Superior temporal gyrus (tissue), 1 donor: ENCODE measurements around the gene MAFB.

Experiments used
- DNase-seq: peaks from one replicate; pipeline ENCODE4 v3.0.0-alpha.2; 2016; ENCODE audit errors: extremely low spot score

The MAFB gene

GRCh38 chr20:40659567-40659966 lies 29.5 kb downstream of the MAFB start:
- no peak for DNase-seq

DNA sequence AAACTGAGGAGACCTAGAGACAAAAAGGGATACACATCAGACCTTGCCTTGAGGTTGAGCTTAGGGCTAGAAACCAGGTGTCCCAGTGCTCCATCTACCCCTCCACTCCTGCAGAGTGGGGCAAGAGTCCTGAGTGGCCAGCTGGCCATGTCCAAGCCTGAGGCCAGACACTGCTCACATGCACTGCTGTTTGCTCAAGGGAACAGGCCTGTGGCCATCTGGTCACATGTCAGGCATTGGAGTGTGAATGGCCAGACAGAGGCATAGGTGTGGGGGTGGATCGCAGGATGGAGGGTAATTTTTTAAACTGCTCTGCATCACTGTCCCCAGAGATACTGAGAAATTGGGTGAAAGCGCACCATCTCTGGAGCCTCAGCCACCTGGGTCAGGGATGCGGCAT lies 30.5 kb downstream of the MAFB start:
- DNase-seq = no peak

DNA sequence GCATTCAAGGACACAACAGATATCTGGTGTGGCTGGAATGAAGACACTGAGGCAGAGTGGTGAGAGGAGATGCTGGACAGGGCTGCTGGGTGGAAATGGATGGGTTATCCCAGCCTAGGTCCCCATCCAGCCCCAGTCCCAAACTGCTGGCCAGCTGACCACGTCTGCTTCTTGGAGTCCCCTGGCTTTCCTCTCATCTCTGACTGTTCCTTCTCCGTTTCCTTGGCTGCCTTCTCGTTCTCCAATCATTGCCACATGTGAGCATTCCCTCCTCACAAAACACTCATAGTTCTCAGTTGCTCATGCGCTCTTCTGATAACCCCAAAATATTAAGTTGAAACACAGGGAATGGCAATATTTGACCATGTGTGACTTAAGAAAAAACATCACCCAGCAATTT lies 31.5 kb downstream of the MAFB start:
- no peak for DNase-seq

- DNase-seq = no peak
Measured at GRCh38 chr20:40655451-40655850, 33.6 kb downstream of the MAFB start.

GRCh38 chr20:40654876-40655275 lies 34.2 kb downstream of the MAFB start:
- DNase-seq = no peak

DNA sequence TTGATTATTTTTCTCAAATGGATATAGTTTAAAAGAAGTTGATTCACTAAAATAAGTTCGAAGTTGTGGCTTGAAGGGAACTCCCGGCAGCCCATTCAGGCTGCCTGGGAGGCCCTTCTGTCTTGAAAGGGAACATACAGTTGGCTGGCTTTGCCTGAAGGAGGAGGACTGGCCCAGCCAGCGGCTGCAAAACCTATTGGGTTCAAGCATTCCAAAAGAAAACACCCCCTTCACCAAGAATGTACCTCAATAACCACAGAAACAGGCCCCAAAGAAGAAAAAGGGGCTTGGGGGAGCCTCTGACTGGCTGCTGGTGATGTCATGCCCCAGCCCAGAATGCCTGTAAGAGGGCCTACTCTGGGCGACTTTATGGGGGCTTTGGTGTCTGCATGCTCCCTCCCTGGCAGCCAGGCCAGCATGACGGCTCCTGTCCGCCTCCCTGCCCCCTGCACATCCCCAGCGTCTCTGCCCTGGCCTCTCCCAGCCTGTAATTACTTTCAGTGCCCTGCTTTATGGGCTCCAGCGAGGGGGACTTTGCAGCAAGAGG lies 36.5 kb downstream of the MAFB start:
- DNase-seq = no peak

DNA sequence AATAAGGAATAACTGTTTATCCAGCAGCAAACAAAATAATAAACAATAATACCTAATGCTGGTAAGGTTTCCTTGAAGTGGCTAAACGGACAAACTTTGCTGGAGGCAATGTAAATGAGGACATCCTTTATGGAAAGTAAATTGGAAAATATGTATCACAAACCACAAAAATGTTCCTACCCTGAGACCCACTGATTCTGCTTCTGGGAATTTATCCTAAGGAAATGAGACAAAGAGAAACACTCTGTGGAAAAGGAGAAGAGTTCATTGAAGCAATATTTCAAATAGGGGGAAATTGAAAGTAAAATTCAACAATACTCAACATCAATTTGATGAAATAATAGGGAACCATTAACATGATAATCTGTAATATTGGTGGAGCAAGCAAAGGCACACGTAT lies 37.9 kb downstream of the MAFB start:
- DNase-seq = no peak

- DNase-seq = no peak
Measured at GRCh38 chr20:40650707-40651106, 38.3 kb downstream of the MAFB start.

DNA sequence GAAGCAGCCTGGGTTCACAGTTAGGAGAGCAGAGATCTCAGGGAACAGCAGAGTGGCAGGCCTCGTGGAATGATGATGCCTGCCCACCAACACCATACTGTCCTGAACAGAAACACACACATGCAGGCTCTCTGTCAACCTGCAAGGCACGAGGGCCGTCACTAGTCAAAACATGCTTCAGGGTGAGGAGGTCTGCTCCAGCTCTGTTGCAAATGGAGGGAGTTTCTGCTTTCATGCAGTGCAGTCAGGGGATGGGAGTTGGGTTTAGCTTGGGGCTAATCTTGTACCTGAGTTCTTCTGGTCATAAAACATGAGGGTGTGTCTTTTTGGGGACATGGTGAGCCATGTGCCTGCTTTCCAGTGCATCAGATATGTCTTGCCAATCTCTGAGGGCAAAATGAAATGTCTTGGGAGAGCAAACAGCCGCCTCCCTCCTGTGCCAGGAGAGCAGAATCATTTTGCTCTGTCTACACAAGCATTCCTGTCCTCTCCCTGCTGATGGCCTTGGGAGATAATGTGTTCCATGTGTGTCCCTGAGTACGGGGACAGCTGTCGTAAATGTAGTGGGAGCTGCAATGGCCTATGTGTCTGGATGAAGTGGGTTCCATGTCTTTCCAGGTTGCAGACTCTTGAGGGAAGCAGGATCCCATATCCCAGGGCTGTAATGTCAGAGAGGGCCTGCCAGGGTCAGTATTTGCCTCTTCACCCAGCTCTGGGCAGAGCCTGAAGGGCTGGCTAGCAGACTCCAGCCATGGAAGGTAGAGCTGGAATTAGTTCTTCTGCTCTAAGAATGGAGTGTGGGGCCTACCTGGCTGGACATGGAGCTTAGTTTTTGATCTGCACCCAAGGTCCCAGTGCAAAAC lies 40.6 kb downstream of the MAFB start:
- DNase-seq = no peak

DNA sequence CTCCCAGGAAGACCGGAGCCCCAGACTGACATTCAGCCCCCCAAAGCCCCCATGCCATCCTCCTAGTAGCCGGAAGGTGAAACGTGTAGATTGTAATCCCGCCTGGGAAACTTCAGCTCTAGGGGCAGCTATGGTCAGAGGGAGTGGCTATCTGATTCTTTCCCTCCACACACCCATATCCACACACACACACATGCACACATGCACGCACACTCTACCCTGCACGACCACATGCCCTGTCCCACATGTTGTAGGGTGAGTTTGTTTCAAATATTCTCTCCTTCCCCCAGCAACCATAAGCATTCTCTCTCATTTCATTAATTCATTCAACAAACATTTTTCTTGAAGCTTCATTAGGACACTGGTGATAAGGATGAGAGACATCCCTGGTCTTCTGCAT lies 42.2 kb downstream of the MAFB start:
- DNase-seq = no peak

DNA sequence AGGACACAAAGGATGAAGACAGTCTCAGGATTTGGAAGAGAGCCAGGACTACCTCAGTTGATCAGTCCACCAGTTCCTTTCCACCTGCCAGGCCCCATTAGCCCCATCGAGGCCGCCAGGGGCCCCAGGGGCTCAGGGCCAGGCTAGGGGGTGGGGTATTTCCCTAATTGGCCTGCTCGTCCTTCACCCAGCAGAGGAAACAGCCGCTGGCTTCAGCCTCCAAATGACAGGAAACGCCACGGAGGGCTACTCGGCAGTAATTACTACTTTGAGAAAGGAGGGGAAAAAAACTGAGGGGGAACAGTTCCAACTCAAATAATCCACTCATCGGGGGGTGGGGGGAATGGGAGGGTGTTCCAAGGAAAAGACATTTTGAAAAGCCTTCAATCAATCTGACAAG lies 42.7 kb downstream of the MAFB start:
- no peak for DNase-seq

GRCh38 chr20:40644863-40645262 lies 44.2 kb downstream of the MAFB start:
- DNase-seq = no peak

DNA sequence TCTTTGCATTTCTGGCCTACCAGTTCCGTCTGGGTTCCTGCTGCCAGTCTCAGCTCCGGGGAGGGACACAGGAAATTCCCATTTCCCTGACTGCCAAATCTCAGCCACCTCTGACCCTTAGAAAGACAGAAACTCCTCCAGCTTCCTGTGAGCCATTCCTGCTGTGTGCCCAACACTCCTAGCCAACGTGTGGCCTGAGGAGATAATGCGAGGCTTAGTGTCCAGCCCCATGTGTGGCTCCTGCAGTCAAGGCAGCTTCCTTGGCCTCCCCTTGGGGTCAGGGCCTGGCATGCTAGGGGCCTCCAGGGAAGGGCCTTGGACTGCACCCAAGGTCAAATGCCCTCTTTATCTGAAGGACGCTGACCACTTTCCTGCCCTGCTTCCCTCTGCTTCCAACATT lies 45.1 kb downstream of the MAFB start:
- no peak for DNase-seq

- DNase-seq = no peak
Measured at GRCh38 chr20:40641809-40642208, 47.2 kb downstream of the MAFB start.

GRCh38 chr20:40641202-40641601 lies 47.8 kb downstream of the MAFB start:
- no peak for DNase-seq

- DNase-seq = no peak
Measured at GRCh38 chr20:40640667-40641066, 48.4 kb downstream of the MAFB start.

- DNase-seq = no peak
Measured at GRCh38 chr20:40639676-40640355, 49.2 kb downstream of the MAFB start.

- no peak for DNase-seq
Measured at GRCh38 chr20:40639132-40639531, 49.9 kb downstream of the MAFB start.

- DNase-seq = no peak
Measured at GRCh38 chr20:40638414-40638813, 50.6 kb downstream of the MAFB start.

- no peak for DNase-seq
Measured at GRCh38 chr20:40637176-40637575, 51.9 kb downstream of the MAFB start.

GRCh38 chr20:40636486-40636885 lies 52.5 kb downstream of the MAFB start:
- DNase-seq = no peak

- no peak for DNase-seq
Measured at GRCh38 chr20:40635971-40636370, 53.1 kb downstream of the MAFB start.
